SK-N-SH (cell line): Measurements from ENCODE around the gene SCNN1G. TPM values are rescaled to one million over a fixed set of nuclear protein-coding genes. Genes with fewer than 3 reads are reported as not detected.
A peak's percentile ranks its signal among the peaks of the same experiment; 100 is the strongest.
"Not testable (repeated sequence)": the region's sequence is repeated elsewhere in the genome, so short reads cannot be mapped to it uniquely, and the experiment has no call there.

Experiments
- CTCF ChIA-PET: fragments of 300-600, 350-600 bp; formaldehyde crosslinking; extraction: SDS; loops from one replicate; lab custom pipeline; 2021; lab: Yijun Ruan, JAX
- POLR2A ChIA-PET: fragments of 350-600 bp; sonication (Branson Sonifier 250); formaldehyde crosslinking; extraction: SDS; loops from one replicate; lab custom pipeline; 2020; ENCODE audit warnings: antibody characterized with exemption, inconsistent platforms; lab: Yijun Ruan, JAX
- DNase-seq: peaks from one replicate; pipeline ENCODE4 v3.0.0; 2012
- H2AFZ ChIP-seq: fragments of 200-600 bp; sonication (generic); 2 replicates; pipeline ENCODE4 v1.8.1; 2016; ENCODE audit warnings: antibody characterized with exemption, mild to moderate bottlenecking, low read depth
- H3F3A ChIP-seq: fragments of 200-600 bp; sonication (generic); replicated peaks from 2 replicates; pipeline ENCODE3; 2016; ENCODE audit warnings: antibody characterized with exemption, mild to moderate bottlenecking; ENCODE audit not compliant: insufficient read depth
- H3K27ac ChIP-seq, 2 experiments: fragments of 200-500 bp in 1 of 2; fragments of 200-600 bp in 1 of 2; sonication (Bioruptor generic) in 1 of 2; sonication (generic), shearing (Covaris generic) in 1 of 2; 2 replicates each; pipeline versions ENCODE4 v1.5.1 to v1.6.1; 2014 to 2016; ENCODE audit warnings: low read depth in 2 of 2, inconsistent platforms in 1 of 2, low read length in 1 of 2, mild to moderate bottlenecking in 1 of 2, mixed read lengths in 1 of 2
- H3K27me3 ChIP-seq: fragments of 200-600 bp; sonication (generic), shearing (Covaris generic); 2 replicates; pipeline ENCODE4 v1.6.1; 2016; ENCODE audit warnings: mixed run types; ENCODE audit not compliant: insufficient read depth
- H3K36me3 ChIP-seq, 2 experiments: fragments of 200-500 bp in 1 of 2; fragments of 200-600 bp in 1 of 2; sonication (Bioruptor generic) in 1 of 2; sonication (generic) in 1 of 2; replicated peaks in 1 of 2; 2 replicates each; pipeline versions ENCODE3 to v1.5.1; 2014 to 2016; ENCODE audit warnings: low read length in 1 of 2, mild to moderate bottlenecking in 1 of 2; ENCODE audit not compliant: insufficient read depth in 2 of 2, control insufficient read depth in 1 of 2
- H3K4me1 ChIP-seq, 2 experiments: fragments of 200-500 bp in 1 of 2; fragments of 200-600 bp in 1 of 2; sonication (Bioruptor generic) in 1 of 2; sonication (generic), shearing (Covaris generic) in 1 of 2; 2 replicates each; pipeline versions ENCODE4 v1.5.1 to v1.6.1; 2014 to 2016; ENCODE audit warnings: low read depth in 1 of 2, low read length in 1 of 2, mixed run types in 1 of 2; ENCODE audit not compliant: insufficient read depth in 2 of 2, control insufficient read depth in 1 of 2
- H3K4me2 ChIP-seq: fragments of 200-600 bp; sonication (generic), shearing (Covaris generic); 2 replicates; pipeline ENCODE4 v1.6.1; 2017; ENCODE audit warnings: mixed run types
- H3K4me3 ChIP-seq, 2 experiments: fragments of 200-500 bp in 1 of 2; fragments of 200-600 bp in 1 of 2; sonication (Bioruptor generic) in 1 of 2; sonication (generic), shearing (Covaris generic) in 1 of 2; 2 replicates each; pipeline versions ENCODE4 v1.5.1 to v1.8.1; 2014 to 2016; ENCODE audit warnings: low read depth in 2 of 2, inconsistent platforms in 1 of 2, low read length in 1 of 2, mild to moderate bottlenecking in 1 of 2, mixed read lengths in 1 of 2, moderate library complexity in 1 of 2
- H3K79me2 ChIP-seq: fragments of 200-600 bp; sonication (generic); 2 replicates; pipeline ENCODE4 v1.8.1; 2017; ENCODE audit warnings: mild to moderate bottlenecking; ENCODE audit not compliant: insufficient read depth
- H3K9ac ChIP-seq: fragments of 200-600 bp; sonication (generic); 2 replicates; pipeline ENCODE4 v1.6.1; 2017; ENCODE audit warnings: mixed run types
- H3K9me2 ChIP-seq: fragments of 200-600 bp; sonication (generic); 2 replicates; pipeline ENCODE4 v1.6.1; 2017; ENCODE audit warnings: mixed run types
- H3K9me3 ChIP-seq: fragments of 200-600 bp; sonication (generic); 2 replicates; pipeline ENCODE4 v1.6.1; 2017; ENCODE audit warnings: mixed run types, mild to moderate bottlenecking, moderate library complexity
- H4K20me1 ChIP-seq: fragments of 200-600 bp; sonication (generic); 2 replicates; pipeline ENCODE4 v1.6.1; 2017; ENCODE audit warnings: mild to moderate bottlenecking, mixed run types; ENCODE audit not compliant: insufficient read depth
- EZH2phosphoT487 ChIP-seq: fragments of 200-600 bp; sonication (generic); IDR thresholded peaks from 2 replicates; pipeline ENCODE4 v1.6.1; 2017; ENCODE audit warnings: low read depth, mixed run types, mild to moderate bottlenecking, antibody characterized with exemption, moderate library complexity, borderline replicate concordance
- FOSL2 ChIP-seq: IDR thresholded peaks from 2 replicates; pipeline ENCODE4 v1.4.0; 2012; ENCODE audit warnings: low read depth, mild to moderate bottlenecking, moderate library complexity, borderline replicate concordance
- FOXJ3 ChIP-seq: sonication (generic); formaldehyde crosslinking; IDR thresholded peaks from 2 replicates; pipeline ENCODE4 v1.5.1; 2020; ENCODE audit warnings: mild to moderate bottlenecking, missing genetic modification reagents
- FOXM1 ChIP-seq: IDR thresholded peaks from 2 replicates; pipeline ENCODE4 v1.4.0; 2012; ENCODE audit warnings: low read depth, mild to moderate bottlenecking
- GABPA ChIP-seq: IDR thresholded peaks from 2 replicates; pipeline ENCODE4 v1.4.0; 2012; ENCODE audit warnings: low read depth, mild to moderate bottlenecking
- MXI1 ChIP-seq: IDR thresholded peaks from 2 replicates; pipeline ENCODE4 v1.6.1; 2012; ENCODE audit warnings: mild to moderate bottlenecking, low read depth, low read length, improper control_type of control experiment
- POLR2AphosphoS5 ChIP-seq: IDR thresholded peaks from 2 replicates; pipeline ENCODE4 v1.6.1; 2012; ENCODE audit warnings: low read depth, low read length
- RFX5 ChIP-seq: IDR thresholded peaks from 2 replicates; pipeline ENCODE4 v1.6.1; 2012; ENCODE audit warnings: mild to moderate bottlenecking, improper control_type of control experiment, low read length
- TCF12 ChIP-seq: IDR thresholded peaks from 2 replicates; pipeline ENCODE4 v1.4.0; 2012
- TEAD4 ChIP-seq: IDR thresholded peaks from 2 replicates; pipeline ENCODE4 v1.4.0; 2012; ENCODE audit warnings: mild to moderate bottlenecking, borderline replicate concordance; ENCODE audit not compliant: insufficient read depth
- YY1 ChIP-seq: IDR thresholded peaks from 2 replicates; pipeline ENCODE4 v1.4.0; 2012; ENCODE audit warnings: low read depth, mild to moderate bottlenecking
- WGBS: methylation state at CpG from one replicate; pipeline ENCODE4 v1.1.6; 2017; ENCODE audit warnings: low lambda C conversion rate; 5-methylcytosine and 5-hydroxymethylcytosine counted together
- polyA plus RNA-seq, 3 experiments: library from polyadenylated mRNA; depleted of rRNA; stranded (reverse); fragments of >200 nt; gene quantifications; 2 replicates each; pipeline ENCODE4 v1.2.3, GENCODE V29; 2012
- TF ChIP-seq, protein P1 (sequence below): IDR thresholded peaks from 2 replicates; pipeline ENCODE4; 2012
- TF ChIP-seq, protein P2 (sequence below): IDR thresholded peaks from 2 replicates; pipeline ENCODE4 v1.4.0; 2012; ENCODE audit warnings: low read depth
- TF ChIP-seq, protein P3 (sequence below): fragments of 150-350 bp; IDR thresholded peaks from 2 replicates; pipeline ENCODE4 v1.6.1; 2017; ENCODE audit warnings: antibody characterized with exemption, low read length, low read depth, borderline replicate concordance
- TF ChIP-seq, protein P4 (sequence below): IDR thresholded peaks from 2 replicates; pipeline ENCODE4 v1.4.0; 2012; ENCODE audit warnings: low read depth, borderline replicate concordance
- TF ChIP-seq, protein P5 (sequence below): fragments of 150-350 bp; IDR thresholded peaks from 2 replicates; pipeline ENCODE4 v1.6.1; 2016; ENCODE audit warnings: mild to moderate bottlenecking, low read depth, low read length
- TF ChIP-seq, protein P6 (sequence below): fragments of 200-600 bp; sonication (generic); IDR thresholded peaks from 2 replicates; pipeline ENCODE4 v1.6.1; 2017; ENCODE audit warnings: antibody characterized with exemption, mild to moderate bottlenecking, moderate library complexity

The SCNN1G gene
- polyA plus RNA-seq, 1 of the 3 experiments (the other 2 are of a cell fraction) = not detected

DNA sequence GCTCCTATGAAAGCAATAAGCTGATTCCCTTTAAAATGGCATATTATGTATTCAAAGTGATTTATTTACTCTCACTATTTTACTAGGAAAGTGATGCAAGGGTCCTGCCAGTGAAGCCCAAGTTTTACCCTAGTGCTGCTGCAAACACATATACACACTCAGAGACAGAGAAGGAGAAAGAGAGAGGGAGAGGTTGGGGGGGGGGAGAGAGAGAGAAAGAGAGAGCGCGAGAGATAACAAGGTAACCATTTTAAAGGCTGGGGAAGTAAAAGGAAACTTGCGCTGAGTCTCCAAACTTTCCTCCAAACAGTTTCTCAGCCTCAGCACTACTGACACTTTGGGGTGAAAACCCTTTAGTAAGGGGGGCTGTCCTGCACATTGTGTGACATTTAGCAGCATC is 39.2 kb upstream of the SCNN1G start (continued):
- TF ChIP-seq, protein P1, sequence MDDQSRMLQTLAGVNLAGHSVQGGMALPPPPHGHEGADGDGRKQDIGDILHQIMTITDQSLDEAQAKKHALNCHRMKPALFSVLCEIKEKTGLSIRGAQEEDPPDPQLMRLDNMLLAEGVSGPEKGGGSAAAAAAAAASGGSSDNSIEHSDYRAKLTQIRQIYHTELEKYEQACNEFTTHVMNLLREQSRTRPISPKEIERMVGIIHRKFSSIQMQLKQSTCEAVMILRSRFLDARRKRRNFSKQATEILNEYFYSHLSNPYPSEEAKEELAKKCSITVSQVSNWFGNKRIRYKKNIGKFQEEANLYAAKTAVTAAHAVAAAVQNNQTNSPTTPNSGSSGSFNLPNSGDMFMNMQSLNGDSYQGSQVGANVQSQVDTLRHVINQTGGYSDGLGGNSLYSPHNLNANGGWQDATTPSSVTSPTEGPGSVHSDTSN = no peak
- TF ChIP-seq, protein P2, sequence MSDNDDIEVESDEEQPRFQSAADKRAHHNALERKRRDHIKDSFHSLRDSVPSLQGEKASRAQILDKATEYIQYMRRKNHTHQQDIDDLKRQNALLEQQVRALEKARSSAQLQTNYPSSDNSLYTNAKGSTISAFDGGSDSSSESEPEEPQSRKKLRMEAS = no peak
- TF ChIP-seq, protein P3, sequence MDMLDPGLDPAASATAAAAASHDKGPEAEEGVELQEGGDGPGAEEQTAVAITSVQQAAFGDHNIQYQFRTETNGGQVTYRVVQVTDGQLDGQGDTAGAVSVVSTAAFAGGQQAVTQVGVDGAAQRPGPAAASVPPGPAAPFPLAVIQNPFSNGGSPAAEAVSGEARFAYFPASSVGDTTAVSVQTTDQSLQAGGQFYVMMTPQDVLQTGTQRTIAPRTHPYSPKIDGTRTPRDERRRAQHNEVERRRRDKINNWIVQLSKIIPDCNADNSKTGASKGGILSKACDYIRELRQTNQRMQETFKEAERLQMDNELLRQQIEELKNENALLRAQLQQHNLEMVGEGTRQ = no peak
- TF ChIP-seq TCF12 = no peak
- TF ChIP-seq RFX5 = no peak
- TF ChIP-seq, protein P4, sequence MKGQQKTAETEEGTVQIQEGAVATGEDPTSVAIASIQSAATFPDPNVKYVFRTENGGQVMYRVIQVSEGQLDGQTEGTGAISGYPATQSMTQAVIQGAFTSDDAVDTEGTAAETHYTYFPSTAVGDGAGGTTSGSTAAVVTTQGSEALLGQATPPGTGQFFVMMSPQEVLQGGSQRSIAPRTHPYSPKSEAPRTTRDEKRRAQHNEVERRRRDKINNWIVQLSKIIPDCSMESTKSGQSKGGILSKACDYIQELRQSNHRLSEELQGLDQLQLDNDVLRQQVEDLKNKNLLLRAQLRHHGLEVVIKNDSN = no peak
- TF ChIP-seq FOSL2 = no peak

DNA sequence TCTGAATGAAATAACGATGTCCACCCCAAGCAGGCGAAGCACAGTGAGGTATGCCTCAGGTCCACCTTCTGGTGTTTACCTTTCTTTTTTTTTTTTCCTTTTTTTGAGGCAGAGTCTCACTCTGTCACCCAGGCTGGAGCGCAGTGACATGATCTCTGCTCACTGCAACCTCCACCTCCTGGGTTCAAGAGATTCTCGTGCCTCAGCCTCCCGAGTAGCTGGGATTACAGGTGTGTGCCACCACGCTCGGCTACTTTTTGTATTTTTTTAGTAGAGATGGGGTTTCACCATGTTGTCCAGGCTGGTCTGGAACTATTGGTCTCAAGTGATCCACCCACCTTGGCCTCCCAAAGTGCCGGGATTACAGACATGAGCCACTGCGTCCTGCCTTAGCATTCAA is 38.2 kb upstream of the SCNN1G start:
- Histone ChIP-seq H4K20me1 (peaks cover 67% of the 10 kb centered on the region), H3K4me1 (peaks cover 19 to 32% of the 10 kb centered on the region in 2 experiments; a peak in 3 of 4 replicates), H3K79me2 (peaks cover 92% of the 10 kb centered on the region)
- WGBS = 98% methylated on average over 9 of the region's 9 CpGs
- H3F3A ChIP-seq, H3K27ac ChIP-seq, H2AFZ ChIP-seq, H3K4me2 ChIP-seq, H3K9me3 ChIP-seq, DNase-seq, POLR2A ChIA-PET, CTCF ChIA-PET, H3K9ac ChIP-seq, H3K27me3 ChIP-seq, H3K4me3 ChIP-seq, H3K9me2 ChIP-seq, H3K36me3 ChIP-seq: not testable (repeated sequence)

DNA sequence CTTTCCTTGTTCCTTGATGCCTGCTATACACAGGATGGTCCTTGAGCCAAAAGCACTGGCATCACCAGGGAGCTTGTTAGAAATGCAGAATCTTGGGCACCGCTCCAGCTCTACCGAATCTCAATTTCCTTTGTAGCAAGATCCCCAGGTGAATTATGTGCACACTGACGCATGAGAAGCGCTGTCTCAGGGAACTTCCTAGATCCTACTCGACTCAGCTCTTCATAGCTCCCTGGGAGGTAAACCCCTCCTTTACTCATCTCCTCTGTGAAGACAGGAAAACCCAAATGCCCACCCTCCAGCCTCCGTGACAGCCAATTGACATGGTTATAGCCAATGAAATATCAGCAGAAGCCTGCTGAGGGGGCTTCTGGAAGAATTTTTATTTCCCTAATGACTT is 37.4 kb upstream of the SCNN1G start:
- POLR2A ChIA-PET = no interaction called here
- 77% methylated on average over 6 of the region's 6 CpGs for WGBS

More for the DNA sequence above, 37.4 kb upstream of the SCNN1G start:
- H3K27me3 ChIP-seq = no peaks in the 10 kb centered on the region
- peak overlapping the region; percentile 18 for H3K4me2 ChIP-seq
- CTCF ChIA-PET = no interaction called here
- no peaks in the 10 kb centered on the region for H3K9me2 ChIP-seq
- no peak overlapping the region for H3K9ac ChIP-seq
- peaks cover 84% of the 10 kb centered on the region for H3K79me2 ChIP-seq
- H2AFZ ChIP-seq = no peak overlapping the region
- no peaks in the 10 kb centered on the region for H3K9me3 ChIP-seq
- H3K4me1 ChIP-seq = peaks cover 19 to 29% of the 10 kb centered on the region in 2 experiments; a peak in 3 of 4 replicates
- no peak overlapping the region for H3K27ac ChIP-seq
- H3K4me3 ChIP-seq = no peak overlapping the region
- no peak for DNase-seq
- peaks cover 59% of the 10 kb centered on the region for H4K20me1 ChIP-seq
- peaks cover 4% of the 10 kb centered on the region for H3F3A ChIP-seq
- TF ChIP-seq, protein P1 = no peak
- TF ChIP-seq POLR2AphosphoS5 (no peak), FOXJ3 (no peak), FOXM1 (no peak), FOSL2 (no peak), TEAD4 (no peak), YY1 (no peak), EZH2phosphoT487 (no peak), GABPA (no peak), MXI1 (no peak)
- TF ChIP-seq, protein P2 = no peak
- TF ChIP-seq, protein P5, sequence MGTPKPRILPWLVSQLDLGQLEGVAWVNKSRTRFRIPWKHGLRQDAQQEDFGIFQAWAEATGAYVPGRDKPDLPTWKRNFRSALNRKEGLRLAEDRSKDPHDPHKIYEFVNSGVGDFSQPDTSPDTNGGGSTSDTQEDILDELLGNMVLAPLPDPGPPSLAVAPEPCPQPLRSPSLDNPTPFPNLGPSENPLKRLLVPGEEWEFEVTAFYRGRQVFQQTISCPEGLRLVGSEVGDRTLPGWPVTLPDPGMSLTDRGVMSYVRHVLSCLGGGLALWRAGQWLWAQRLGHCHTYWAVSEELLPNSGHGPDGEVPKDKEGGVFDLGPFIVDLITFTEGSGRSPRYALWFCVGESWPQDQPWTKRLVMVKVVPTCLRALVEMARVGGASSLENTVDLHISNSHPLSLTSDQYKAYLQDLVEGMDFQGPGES = no peak
- TF ChIP-seq, protein P6, sequence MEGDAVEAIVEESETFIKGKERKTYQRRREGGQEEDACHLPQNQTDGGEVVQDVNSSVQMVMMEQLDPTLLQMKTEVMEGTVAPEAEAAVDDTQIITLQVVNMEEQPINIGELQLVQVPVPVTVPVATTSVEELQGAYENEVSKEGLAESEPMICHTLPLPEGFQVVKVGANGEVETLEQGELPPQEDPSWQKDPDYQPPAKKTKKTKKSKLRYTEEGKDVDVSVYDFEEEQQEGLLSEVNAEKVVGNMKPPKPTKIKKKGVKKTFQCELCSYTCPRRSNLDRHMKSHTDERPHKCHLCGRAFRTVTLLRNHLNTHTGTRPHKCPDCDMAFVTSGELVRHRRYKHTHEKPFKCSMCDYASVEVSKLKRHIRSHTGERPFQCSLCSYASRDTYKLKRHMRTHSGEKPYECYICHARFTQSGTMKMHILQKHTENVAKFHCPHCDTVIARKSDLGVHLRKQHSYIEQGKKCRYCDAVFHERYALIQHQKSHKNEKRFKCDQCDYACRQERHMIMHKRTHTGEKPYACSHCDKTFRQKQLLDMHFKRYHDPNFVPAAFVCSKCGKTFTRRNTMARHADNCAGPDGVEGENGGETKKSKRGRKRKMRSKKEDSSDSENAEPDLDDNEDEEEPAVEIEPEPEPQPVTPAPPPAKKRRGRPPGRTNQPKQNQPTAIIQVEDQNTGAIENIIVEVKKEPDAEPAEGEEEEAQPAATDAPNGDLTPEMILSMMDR = no peak
- no peaks in the 10 kb centered on the region for H3K36me3 ChIP-seq
